PC-3 (cell line): ENCODE data around the gene MLYCD.

Experiments used
- EZH2 ChIP-seq: fragments of 300-600 bp; sonication (generic); IDR thresholded peaks from one replicate; pipeline ENCODE4 v1.6.1; 2017; ENCODE audit warnings: antibody characterized with exemption, mild to moderate bottlenecking, low read length; ENCODE audit not compliant: unreplicated experiment
- EZH2phosphoT487 ChIP-seq: fragments of 300-600 bp; sonication (generic); IDR thresholded peaks from 2 replicates; pipeline ENCODE4 v1.6.1; 2018; ENCODE audit warnings: mild to moderate bottlenecking, antibody characterized with exemption, low read length, borderline replicate concordance
- TF ChIP-seq, protein P1 (sequence below): fragments of 300-600 bp; sonication (generic); conservative IDR thresholded peaks from 2 replicates; pipeline ENCODE4 v1.5.1; 2017; ENCODE audit warnings: antibody characterized with exemption, low read depth, mild to moderate bottlenecking, low read length

- TF ChIP-seq, protein P1, sequence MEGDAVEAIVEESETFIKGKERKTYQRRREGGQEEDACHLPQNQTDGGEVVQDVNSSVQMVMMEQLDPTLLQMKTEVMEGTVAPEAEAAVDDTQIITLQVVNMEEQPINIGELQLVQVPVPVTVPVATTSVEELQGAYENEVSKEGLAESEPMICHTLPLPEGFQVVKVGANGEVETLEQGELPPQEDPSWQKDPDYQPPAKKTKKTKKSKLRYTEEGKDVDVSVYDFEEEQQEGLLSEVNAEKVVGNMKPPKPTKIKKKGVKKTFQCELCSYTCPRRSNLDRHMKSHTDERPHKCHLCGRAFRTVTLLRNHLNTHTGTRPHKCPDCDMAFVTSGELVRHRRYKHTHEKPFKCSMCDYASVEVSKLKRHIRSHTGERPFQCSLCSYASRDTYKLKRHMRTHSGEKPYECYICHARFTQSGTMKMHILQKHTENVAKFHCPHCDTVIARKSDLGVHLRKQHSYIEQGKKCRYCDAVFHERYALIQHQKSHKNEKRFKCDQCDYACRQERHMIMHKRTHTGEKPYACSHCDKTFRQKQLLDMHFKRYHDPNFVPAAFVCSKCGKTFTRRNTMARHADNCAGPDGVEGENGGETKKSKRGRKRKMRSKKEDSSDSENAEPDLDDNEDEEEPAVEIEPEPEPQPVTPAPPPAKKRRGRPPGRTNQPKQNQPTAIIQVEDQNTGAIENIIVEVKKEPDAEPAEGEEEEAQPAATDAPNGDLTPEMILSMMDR = no peak
- TF ChIP-seq EZH2 = no peak
- TF ChIP-seq EZH2phosphoT487 = no peak
Measured at GRCh38 chr16:83963277-83964119, 64.6 kb downstream of the MLYCD start.
